Uterus (tissue), 4 donors: Measurements from ENCODE around the gene GZMM. TPM values are rescaled to one million over a fixed set of nuclear protein-coding genes. Genes with fewer than 3 reads are reported as not detected.

ENCODE experiments used
- DNase-seq, 2 donors: peaks; one replicate each; pipeline ENCODE4 v3.0.0-alpha.2; 2019 to 2020
- H3K27ac ChIP-seq, 2 donors: fragments of 200-600 bp; sonication (generic); 1 replicate in 1 of 2; 2 replicates in 1 of 2; pipeline ENCODE4 v1.5.1; 2016 to 2018
- H3K27me3 ChIP-seq, 2 donors: fragments of 200-600 bp; sonication (generic); one replicate each; pipeline ENCODE4 v1.5.1; 2018 to 2019; ENCODE audit warnings: control low read depth in 1 of 2
- H3K36me3 ChIP-seq, 2 donors: fragments of 200-600 bp; sonication (generic); one replicate each; pipeline ENCODE4 v1.5.1; 2019; ENCODE audit warnings: control low read depth in 1 of 2
- H3K4me1 ChIP-seq, 2 donors: fragments of 200-600 bp; sonication (generic); one replicate each; pipeline ENCODE4 v1.5.1; 2018 to 2019; ENCODE audit warnings: control low read depth in 1 of 2
- H3K4me3 ChIP-seq, 2 donors: fragments of 200-600 bp; sonication (generic); 1 replicate in 1 of 2; 2 replicates in 1 of 2; pipeline ENCODE4 v1.5.1; 2018 to 2019; ENCODE audit warnings: mild to moderate bottlenecking in 1 of 2
- H3K9me3 ChIP-seq, 2 donors: fragments of 200-600 bp; sonication (generic); one replicate each; pipeline ENCODE4 v1.5.1; 2019; ENCODE audit warnings: control low read depth in 1 of 2
- POLR2A ChIP-seq, 2 donors: fragments of 450-650 bp; IDR thresholded peaks; one replicate each; pipeline ENCODE4 v1.6.1; 2016; ENCODE audit warnings: antibody characterized with exemption in 2 of 2, mild to moderate bottlenecking in 1 of 2, moderate library complexity in 1 of 2
- intact Hi-C: fragments of 100-400 bp; cut with DNase I; formaldehyde crosslinking; loops from one replicate; pipeline ENCODE4 v1.15.1; 2023; ENCODE audit warnings: low total_unique reads
- total RNA-seq, 4 donors: library from RNA; depleted of rRNA in 3 of 4; stranded (reverse); fragments of >200 nt in 3 of 4; gene quantifications; one replicate each; pipeline versions ENCODE4 v1.1.0 to v1.2.4, GENCODE V29; 2014 to 2023
- TF ChIP-seq, protein P1 (sequence below), 4 experiments: fragments of 200-600 bp in 2 of 4; fragments of 450-650 bp in 2 of 4; sonication (generic) in 2 of 4; IDR thresholded peaks; one replicate each; pipeline ENCODE4 v1.5.1; 2016 to 2019; ENCODE audit warnings: antibody characterized with exemption in 4 of 4, mild to moderate bottlenecking in 2 of 4, moderate library complexity in 1 of 4
- donor health status: DM: yes; HTN: yes; CAD: no.

The GZMM gene
- total RNA-seq, 4 donors from 2014 or later, result 0.62 to 1.6 TPM; not detected in 2

- Histone ChIP-seq H3K9me3 (no peaks in the 10 kb centered on the region), H3K36me3 (no peaks in the 10 kb centered on the region), H3K4me3 (no peak overlapping the region), H3K27ac (no peak overlapping the region), H3K4me1 (no peaks in the 10 kb centered on the region), H3K27me3 (peaks cover 12 to 25% of the 10 kb centered on the region in 2 donors)
- TF ChIP-seq POLR2A (IDR thresholded peaks at IDR 0.05), result no peak
- TF ChIP-seq, protein P1, sequence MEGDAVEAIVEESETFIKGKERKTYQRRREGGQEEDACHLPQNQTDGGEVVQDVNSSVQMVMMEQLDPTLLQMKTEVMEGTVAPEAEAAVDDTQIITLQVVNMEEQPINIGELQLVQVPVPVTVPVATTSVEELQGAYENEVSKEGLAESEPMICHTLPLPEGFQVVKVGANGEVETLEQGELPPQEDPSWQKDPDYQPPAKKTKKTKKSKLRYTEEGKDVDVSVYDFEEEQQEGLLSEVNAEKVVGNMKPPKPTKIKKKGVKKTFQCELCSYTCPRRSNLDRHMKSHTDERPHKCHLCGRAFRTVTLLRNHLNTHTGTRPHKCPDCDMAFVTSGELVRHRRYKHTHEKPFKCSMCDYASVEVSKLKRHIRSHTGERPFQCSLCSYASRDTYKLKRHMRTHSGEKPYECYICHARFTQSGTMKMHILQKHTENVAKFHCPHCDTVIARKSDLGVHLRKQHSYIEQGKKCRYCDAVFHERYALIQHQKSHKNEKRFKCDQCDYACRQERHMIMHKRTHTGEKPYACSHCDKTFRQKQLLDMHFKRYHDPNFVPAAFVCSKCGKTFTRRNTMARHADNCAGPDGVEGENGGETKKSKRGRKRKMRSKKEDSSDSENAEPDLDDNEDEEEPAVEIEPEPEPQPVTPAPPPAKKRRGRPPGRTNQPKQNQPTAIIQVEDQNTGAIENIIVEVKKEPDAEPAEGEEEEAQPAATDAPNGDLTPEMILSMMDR (IDR thresholded peaks at IDR 0.05), result no peak
- intact Hi-C loops, result no loop called here
- no peak for DNase-seq
Observed at GRCh38 chr19:498977-499623, 44.8 kb upstream of the GZMM start.

GRCh38 chr19:501646-502045 is 42.2 kb upstream of the GZMM start:
- DNase-seq, result no peak
- TF ChIP-seq, protein P1 (IDR thresholded peaks at IDR 0.05), result no peak
- no peak for TF ChIP-seq POLR2A (IDR thresholded peaks at IDR 0.05)
- no peak overlapping the region for H3K27ac ChIP-seq
- intact Hi-C loops, result no loop called here
- no peaks in the 10 kb centered on the region for H3K4me1 ChIP-seq
- H3K9me3 ChIP-seq, result no peaks in the 10 kb centered on the region
- H3K4me3 ChIP-seq, result no peak overlapping the region
- peaks cover 6 to 20% of the 10 kb centered on the region in 2 donors for H3K27me3 ChIP-seq
- no peaks in the 10 kb centered on the region for H3K36me3 ChIP-seq

GRCh38 chr19:504616-505015 is 39.2 kb upstream of the GZMM start:
- H3K9me3 ChIP-seq, result no peaks in the 10 kb centered on the region
- H3K36me3 ChIP-seq, result no peaks in the 10 kb centered on the region
- intact Hi-C loops, result no loop called here
- H3K4me3 ChIP-seq, result no peak overlapping the region
- H3K27ac ChIP-seq, result no peak overlapping the region
- no peak for TF ChIP-seq POLR2A (IDR thresholded peaks at IDR 0.05)
- TF ChIP-seq, protein P1 (IDR thresholded peaks at IDR 0.05), result no peak
- no peaks in the 10 kb centered on the region for H3K27me3 ChIP-seq
- peaks cover 0 to 7% of the 10 kb centered on the region in 2 donors for H3K4me1 ChIP-seq
- no peak for DNase-seq

DNA sequence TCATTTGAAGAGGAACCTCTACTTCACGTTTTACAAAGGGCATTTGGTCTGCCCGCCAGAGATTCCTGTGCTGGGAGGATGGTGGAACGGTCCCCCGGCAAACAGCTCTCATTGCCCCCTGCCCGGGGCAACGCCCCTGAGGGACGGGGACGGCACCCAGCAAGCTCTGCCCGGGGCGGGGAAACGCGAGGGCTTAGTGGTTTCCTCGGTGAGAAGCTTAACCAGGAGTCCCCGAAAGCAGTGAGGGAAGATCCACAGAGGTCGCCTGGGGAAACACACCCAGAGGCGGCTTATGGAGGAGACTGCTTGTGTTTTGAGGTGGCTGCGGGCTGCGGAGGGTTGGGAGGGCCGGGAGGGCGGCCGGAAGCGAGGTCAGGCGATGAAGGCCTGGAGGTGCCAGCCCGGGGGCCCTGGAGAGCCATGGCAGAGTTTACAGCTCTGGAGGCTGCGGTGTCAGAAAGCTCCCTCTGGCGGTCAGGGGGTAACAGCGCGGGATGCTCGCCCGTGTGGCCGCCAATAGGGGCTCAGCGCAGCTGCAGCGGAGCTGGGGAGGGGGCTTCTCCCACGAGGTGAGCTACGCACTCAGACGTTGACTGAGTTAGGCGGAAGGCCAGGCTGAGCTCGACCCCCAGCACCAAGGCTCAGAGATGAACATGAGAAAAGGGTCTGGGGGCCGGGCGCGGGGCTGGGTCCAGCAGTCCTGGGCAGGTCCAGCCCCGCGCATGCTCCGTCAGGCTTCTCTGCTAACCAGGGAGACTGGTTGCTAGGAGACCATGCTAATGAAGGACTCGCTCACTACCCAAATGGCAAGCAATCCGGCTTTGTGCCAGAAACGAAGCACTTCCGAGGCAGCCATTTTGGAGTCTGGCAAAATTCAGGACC is 37.2 kb upstream of the GZMM start:
- Histone ChIP-seq H3K9me3 (no peaks in the 10 kb centered on the region), H3K27me3 (no peaks in the 10 kb centered on the region), H3K4me1 (peaks cover 0 to 7% of the 10 kb centered on the region in 2 donors), H3K27ac (peak overlapping the region; percentile 91 to 93), H3K4me3 (peak overlapping the region; percentile 82 to 99), H3K36me3 (no peaks in the 10 kb centered on the region)
- peak; percentile 97 to 100 for DNase-seq
- intact Hi-C loops, result no loop called here
- TF ChIP-seq, protein P1 (IDR thresholded peaks at IDR 0.05), result peak; percentile 97 to 99 (median 98)
- peak in 1 of 2 donors; percentile 36 for TF ChIP-seq POLR2A (IDR thresholded peaks at IDR 0.05)
